GM21825 (cell line): ENCODE data around the gene TBC1D22B.

Experiments used
- ATAC-seq: cut with Tn5 transposase; IDR thresholded peaks from one replicate; pipeline ENCODE4 v1.9.1; 2021; ENCODE audit warnings: mild to moderate bottlenecking, moderate library complexity; ENCODE audit not compliant: unreplicated experiment

TBC1D22B gene

DNA sequence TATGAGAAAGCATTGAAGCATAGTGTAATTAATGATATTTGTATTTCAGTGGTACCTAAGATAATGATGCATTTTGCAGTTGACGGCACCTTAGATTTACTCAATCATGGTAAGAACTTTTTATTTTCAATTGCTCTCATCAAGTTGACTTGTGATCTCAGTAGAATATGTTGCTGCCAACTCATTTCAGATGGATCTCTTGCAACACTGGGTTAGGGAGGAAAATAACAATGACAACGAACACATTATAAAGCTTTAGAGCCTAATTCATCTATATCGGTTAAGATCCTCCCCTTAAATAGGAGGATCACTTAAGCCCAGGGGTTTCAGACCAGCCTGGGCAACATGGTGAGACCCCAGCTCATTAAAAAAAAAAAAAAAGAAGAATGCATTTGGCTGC, 18.0 kb upstream of the TBC1D22B start:
- ATAC-seq: no peak

- ATAC-seq: peak; percentile 64
Observed at GRCh38 chr6:37239950-37240713, 17.4 kb upstream of the TBC1D22B start.

- no peak for ATAC-seq
Observed at GRCh38 chr6:37241131-37241530, 16.4 kb upstream of the TBC1D22B start.

GRCh38 chr6:37241775-37242428, 15.7 kb upstream of the TBC1D22B start:
- ATAC-seq: no peak

DNA sequence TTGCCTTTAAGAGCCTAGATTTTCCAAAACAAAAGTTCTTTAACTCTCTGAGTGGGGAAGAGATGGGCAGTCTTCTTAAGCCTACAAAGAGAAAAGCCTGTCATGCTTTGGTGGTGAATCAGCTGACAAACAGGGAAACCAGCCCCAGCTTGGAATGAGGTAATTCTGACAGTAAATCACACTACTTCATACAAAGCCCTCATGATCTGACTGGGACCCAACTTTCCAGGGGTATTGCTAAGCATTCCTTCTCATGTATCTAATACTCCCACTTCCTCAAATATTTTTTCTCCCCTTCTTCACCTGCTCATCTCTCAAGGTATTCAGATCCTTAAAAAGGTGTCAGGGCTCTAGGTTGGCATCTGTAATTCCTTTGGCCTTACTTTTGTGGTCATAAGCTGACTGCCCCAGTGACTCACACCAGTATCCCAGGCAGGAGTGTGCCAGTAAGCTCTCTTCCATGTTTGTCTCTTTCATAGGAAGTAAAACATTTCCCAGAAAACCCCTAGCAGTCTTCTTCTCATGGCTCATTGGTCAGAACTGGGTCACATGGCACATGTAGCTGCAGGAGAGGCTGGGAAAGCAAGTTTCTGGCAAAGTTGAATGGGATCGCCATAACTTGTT, 15.0 kb upstream of the TBC1D22B start:
- no peak for ATAC-seq

- no peak for ATAC-seq
Observed at GRCh38 chr6:37243131-37243815, 14.3 kb upstream of the TBC1D22B start.

GRCh38 chr6:37243816-37244370, 13.7 kb upstream of the TBC1D22B start:
- no peak for ATAC-seq

- no peak for ATAC-seq
Observed at GRCh38 chr6:37244430-37245310, 12.9 kb upstream of the TBC1D22B start.

- ATAC-seq: no peak
Observed at GRCh38 chr6:37251211-37251780, 6.3 kb upstream of the TBC1D22B start.

GRCh38 chr6:37253486-37254007, 4.0 kb upstream of the TBC1D22B start:
- no peak for ATAC-seq

GRCh38 chr6:37254881-37255280, 2.7 kb upstream of the TBC1D22B start:
- ATAC-seq: no peak

GRCh38 chr6:37256692-37257319, 766 bp upstream of the TBC1D22B start:
- ATAC-seq: no peak

DNA sequence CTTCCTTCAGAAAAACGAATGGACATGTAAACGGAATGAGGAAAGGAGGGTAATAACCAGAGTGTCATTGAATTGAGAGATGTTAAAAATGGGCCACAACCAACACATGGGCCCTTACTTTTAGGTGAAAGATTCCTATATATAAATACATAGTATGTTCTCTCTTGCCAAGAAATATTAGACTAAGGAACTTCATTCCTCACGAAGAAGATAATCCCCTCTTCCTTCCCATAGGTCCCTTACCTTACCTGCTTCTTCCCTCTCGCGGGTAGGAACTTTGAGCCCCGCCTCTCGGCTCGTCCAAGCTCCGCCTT, 295 bp upstream of the TBC1D22B start:
- no peak for ATAC-seq

DNA sequence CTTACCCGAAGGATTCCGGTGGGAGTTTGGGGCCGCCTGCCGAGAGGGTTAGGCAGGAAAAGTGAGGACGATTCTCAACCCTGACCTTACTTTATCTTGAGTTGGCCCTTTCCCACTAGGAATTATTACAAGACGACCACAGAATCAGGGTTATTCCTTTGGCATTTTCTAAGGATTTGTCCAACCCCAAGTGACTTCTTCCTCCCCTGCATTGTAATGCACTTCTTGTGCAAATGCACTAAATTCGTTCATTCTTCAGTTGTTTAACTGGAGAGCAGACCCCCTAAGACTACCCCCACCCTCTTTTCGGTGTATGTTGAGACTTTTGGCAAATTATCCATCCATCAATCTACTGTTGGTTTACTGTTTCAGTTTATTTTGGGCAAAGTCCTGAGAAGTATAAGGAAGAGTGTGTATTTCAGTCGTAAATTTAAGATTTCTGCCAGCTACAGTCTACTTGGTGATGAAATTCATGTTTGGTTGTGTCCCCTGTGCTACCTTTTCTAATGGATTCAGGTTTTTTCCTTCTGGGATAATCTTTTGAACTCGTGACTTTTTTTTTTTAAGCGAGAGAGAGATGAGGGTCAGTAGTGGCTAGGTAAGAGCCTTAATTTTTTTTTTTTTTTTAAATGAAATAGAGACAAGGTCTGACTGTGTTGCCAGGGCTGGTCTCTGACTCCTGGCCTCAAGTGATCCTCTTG, 983 bp downstream of the TBC1D22B start:
- ATAC-seq: no peak

DNA sequence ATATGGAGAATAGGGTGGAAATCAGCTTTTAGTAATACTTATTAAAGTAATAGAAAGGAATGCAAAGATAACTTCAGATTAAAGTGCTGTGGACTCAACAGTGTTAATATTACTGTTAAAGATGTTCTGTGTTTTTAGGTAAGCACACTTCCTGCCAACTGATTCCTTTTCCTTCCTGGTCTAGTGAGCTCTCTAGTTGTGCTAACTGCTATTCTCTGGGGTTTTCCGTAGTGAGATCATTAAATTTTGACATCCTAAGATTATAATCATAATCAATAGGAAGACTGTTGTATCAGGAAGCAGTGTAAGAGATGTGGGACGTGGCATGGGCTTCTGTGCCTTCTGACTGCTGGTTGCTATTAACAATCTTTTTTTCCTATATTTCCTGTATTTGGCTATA, 1.6 kb downstream of the TBC1D22B start:
- no peak for ATAC-seq

GRCh38 chr6:37260040-37260439, 2.5 kb downstream of the TBC1D22B start:
- no peak for ATAC-seq

DNA sequence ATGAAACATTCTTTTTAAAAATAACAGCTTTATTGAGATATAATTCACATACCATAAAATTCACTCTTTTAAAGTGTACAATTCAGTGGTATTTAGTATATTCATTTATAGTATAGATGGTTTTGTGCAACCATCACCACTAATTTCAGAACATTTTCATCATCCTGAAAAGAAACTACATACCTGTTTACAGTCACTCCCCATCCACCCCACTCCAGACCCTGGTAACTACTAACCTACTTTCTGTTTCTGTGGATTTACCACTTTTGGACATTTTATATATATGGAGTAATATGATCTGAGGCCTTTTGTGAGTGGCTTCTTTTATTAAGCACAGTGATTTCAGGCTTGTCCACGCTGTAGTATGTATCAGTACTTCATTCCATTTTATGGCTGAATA, 2.9 kb downstream of the TBC1D22B start:
- ATAC-seq: no peak

GRCh38 chr6:37261198-37261597, 3.6 kb downstream of the TBC1D22B start:
- no peak for ATAC-seq
